22Rv1 (cell line): ENCODE data around the gene ARHGEF19.
"Not testable (repeated sequence)": the region's sequence is repeated elsewhere in the genome, so short reads cannot be mapped to it uniquely, and the experiment has no call there.

Experiments
- H3K27ac ChIP-seq: fragments of 450-650 bp; 2 replicates; pipeline ENCODE4 v1.5.1; 2017
- CTCF ChIP-seq: fragments of 450-650 bp; IDR thresholded peaks from 2 replicates; pipeline ENCODE4 v1.5.1; 2017; ENCODE audit warnings: mild to moderate bottlenecking
- ZFX ChIP-seq: fragments of 450-650 bp; IDR thresholded peaks from 2 replicates; pipeline ENCODE4 v1.6.1; 2017; ENCODE audit warnings: antibody characterized with exemption, borderline replicate concordance

The ARHGEF19 gene

GRCh38 chr1:16199700-16200099, 12.8 kb downstream of the ARHGEF19 start:
- TF ChIP-seq CTCF = no peak
- TF ChIP-seq ZFX = no peak
- no peak overlapping the region for H3K27ac ChIP-seq

- no peak overlapping the region for H3K27ac ChIP-seq
- TF ChIP-seq CTCF (no peak), ZFX (no peak)
Observed at GRCh38 chr1:16199157-16199501, 13.3 kb downstream of the ARHGEF19 start.

- H3K27ac ChIP-seq = no peak overlapping the region
- TF ChIP-seq CTCF (no peak), ZFX (no peak)
Observed at GRCh38 chr1:16198444-16199156, 13.9 kb downstream of the ARHGEF19 start.

GRCh38 chr1:16196874-16197273, 15.6 kb downstream of the ARHGEF19 start:
- no peak for TF ChIP-seq ZFX
- no peak overlapping the region for H3K27ac ChIP-seq

GRCh38 chr1:16196139-16196538, 16.3 kb downstream of the ARHGEF19 start:
- H3K27ac ChIP-seq = not testable (repeated sequence)

- TF ChIP-seq ZFX (no peak), CTCF (no peak)
Observed at GRCh38 chr1:16195518-16195905, 16.9 kb downstream of the ARHGEF19 start.

GRCh38 chr1:16191916-16192546, 20.4 kb downstream of the ARHGEF19 start:
- no peak overlapping the region for H3K27ac ChIP-seq
- TF ChIP-seq ZFX = no peak
- TF ChIP-seq CTCF = no peak

More at GRCh38 chr1:16195518-16195905, 16.9 kb downstream of the ARHGEF19 start:
- H3K27ac ChIP-seq = no peak overlapping the region

GRCh38 chr1:16191309-16191708, 21.1 kb downstream of the ARHGEF19 start:
- no peak for TF ChIP-seq CTCF
- TF ChIP-seq ZFX = no peak
- H3K27ac ChIP-seq = no peak overlapping the region
